ENCODE data around the gene CIDEB. TPM values are rescaled to one million over a fixed set of nuclear protein-coding genes. Genes with fewer than 3 reads are reported as not detected.
A peak's percentile ranks its signal among the peaks of the same experiment; 100 is the strongest.

CIDEB gene
- total and polyA plus RNA-seq, 2 of the 4 experiments (the other 2 are of a cell fraction): under 0.01 to 0.19 TPM

GRCh38 chr14:24299255-24300191, 8.3 kb downstream of the CIDEB start, which contains the start of the genes DHRS1 and NOP9:
TSS of gene DHRS1 (minus strand) at chr14:24299780. CDS start at chr14:24299106, 674 bp downstream.
TSS of gene NOP9 (plus strand) at chr14:24299850. CDS start at chr14:24299955, 105 bp downstream.
- TF ChIP-seq CTCF (conservative IDR thresholded peaks at IDR 0.05; ENCODE audit: low read depth, low read length) (no peak), BHLHE40 (IDR thresholded peaks at IDR 0.05; ENCODE audit: low read depth, low read length) (0 out of 2 replicates have a peak, but pooled peaks have one; percentile 21), FOS (IDR thresholded peaks at IDR 0.05; ENCODE audit: low read depth, low read length) (peak; percentile 34; the same call in 1 of the 2 replicates), MAFK (IDR thresholded peaks at IDR 0.05; ENCODE audit: low read depth, low read length) (peak; percentile 16; the same call in 1 of the 2 replicates), POLR2A (IDR thresholded peaks at IDR 0.05; ENCODE audit: low read depth, low read length) (peak; percentile 52; the same call in 1 of the 2 replicates), CHD1 (IDR thresholded peaks at IDR 0.05; ENCODE audit: low read depth, low read length) (no peak), CEBPB (IDR thresholded peaks at IDR 0.05; ENCODE audit: low read depth, low read length) (no peak), NFE2L2 (IDR thresholded peaks at IDR 0.05; ENCODE audit: low read depth, low read length) (no peak), MAZ (IDR thresholded peaks at IDR 0.05; ENCODE audit: borderline replicate concordance, low read depth, low read length) (peak; percentile 97), RCOR1 (IDR thresholded peaks at IDR 0.05; ENCODE audit: insufficient replicate concordance, low read length) (no peak), MXI1 (IDR thresholded peaks at IDR 0.05; ENCODE audit: borderline replicate concordance, low read depth, low read length) (peak; percentile 98)
- peak within 1 kb of the TSS; percentile 94 for H3K4me2 ChIP-seq (ENCODE audit: low read depth, low read length)

More at GRCh38 chr14:24299255-24300191, 8.3 kb downstream of the CIDEB start, which contains the start of the genes DHRS1 and NOP9:
- DNase-seq (peak; percentile 85), ATAC-seq (ENCODE audit: low read depth) (peak; percentile 83)
- Histone ChIP-seq H3K4me3 (ENCODE audit: insufficient read depth, low read depth, low read length) (peak within 1 kb of the TSS; percentile 63), H2BK120ac (ENCODE audit: low read depth, low read length) (no peak within 1 kb of the TSS), H3K14ac (replicated peaks; ENCODE audit: low read depth, low read length) (peak within 1 kb of the TSS; percentile 77), H2AK9ac (replicated peaks; ENCODE audit: low read depth, low read length, poor library complexity) (peak within 1 kb of the TSS; percentile 97), H2BK5ac (ENCODE audit: low read depth, low read length, poor library complexity, severe bottlenecking) (peak within 1 kb of the TSS; percentile 14), H3K18ac (ENCODE audit: low read depth, low read length) (no peak within 1 kb of the TSS), H4K5ac (ENCODE audit: low read depth, low read length) (peak within 1 kb of the TSS; percentile 13), H2BK20ac (ENCODE audit: low read depth, low read length) (no peak within 1 kb of the TSS), H2AK5ac (ENCODE audit: low read depth, low read length) (peak within 1 kb of the TSS; percentile 52; the same call in 1 of the 2 replicates), H3K27ac (ENCODE audit: insufficient read depth, low read length) (peak within 1 kb of the TSS; percentile 41), H4K20me1 (ENCODE audit: insufficient read depth, low read length) (no peaks in the 10 kb centered on the region), H2AFZ (replicated peaks; ENCODE audit: low read length, poor library complexity) (peak within 1 kb of the TSS; percentile 98), H4K8ac (ENCODE audit: low read depth in 2 of 2, low read length in 2 of 2) (peak within 1 kb of the TSS; percentile 73 to 94), H3K4me1 (ENCODE audit: control insufficient read depth, insufficient read depth, low read length) (peaks cover 9% of the 10 kb centered on the region), H3K9me1 (ENCODE audit: insufficient read depth, low read length) (no peaks in the 10 kb centered on the region), H3K23ac (ENCODE audit: low read depth, low read length) (peak within 1 kb of the TSS; percentile 89), H3K9me3 (ENCODE audit: control insufficient read depth, insufficient read depth, low read length) (no peaks in the 10 kb centered on the region), H3K9ac (ENCODE audit: low read depth, low read length) (peak within 1 kb of the TSS; percentile 86), H3K4ac (ENCODE audit: low read depth, low read length) (peak within 1 kb of the TSS; percentile 89), H3K36me3 (ENCODE audit: control insufficient read depth, insufficient read depth, low read length) (peaks cover 30% of the 10 kb centered on the region), H2BK15ac (ENCODE audit: low read depth, low read length) (no peak within 1 kb of the TSS), H3K27me3 (ENCODE audit: control insufficient read depth, insufficient read depth, low read length) (no peaks in the 10 kb centered on the region), H3K56ac (ENCODE audit: extremely low read depth, insufficient read depth, low read length) (peak within 1 kb of the TSS; percentile 63), H3K79me1 (ENCODE audit: low read depth in 1 of 2, low read length in 2 of 2) (peaks cover 24 to 56% of the 10 kb centered on the region in 2 experiments), H4K91ac (ENCODE audit: insufficient read depth, low read depth, low read length) (peak within 1 kb of the TSS; percentile 72; the same call in 1 of the 2 replicates)
- intact Hi-C loops (cut with micrococcal nuclease): loop anchor here (1.0 to 10.0 kb wide), 3 partner anchors 57 to 315 kb away; partner anchors contain the start of genes CHMP4A, DHRS4L2 and TINF2
- dilution Hi-C loops (cut with HindIII; ENCODE audit: low sequenced_read_pairs, unreplicated experiment): no loop called here
- ChIA-PET POLR2A (ENCODE audit: unreplicated experiment) (interaction anchor here (0.6 kb wide), 1 partner anchor 23 kb away, joined by 18 read pairs; no protein-coding TSS in a partner anchor), CTCF (interaction anchor here (0.9 to 3.0 kb wide), 3 partner anchors 9 to 56 kb away, joined by 6 to 20 read pairs (median 7); partner anchors contain the start of genes CIDEB and LTB4R2)
- in situ Hi-C loops (cut with MboI; ENCODE audit: low sequenced_read_pairs): loop anchor here (5.0 kb wide), 1 partner anchor 57 kb away; the partner anchor contains the start of gene TINF2
- WGBS, 2 experiments (ENCODE audit: extremely low coverage in 2 of 2, insufficient read length in 1 of 2): 1% methylated on average over 47 of the region's 75 CpGs; no CpG with 5 or more reads in 1 of the 2 experiments
- no TSS peak for BruUV-seq (replicated peaks)
